Tibial nerve (tissue), 4 donors: ENCODE data around the gene SCD. TPM values are rescaled to one million over a fixed set of nuclear protein-coding genes. Genes with fewer than 3 reads are reported as not detected.

ENCODE experiments used
- DNase-seq, 2 donors: peaks; one replicate each; pipeline ENCODE4 v3.0.0-alpha.2; 2019; ENCODE audit warnings: low spot score in 2 of 2
- H3K27ac ChIP-seq, 4 donors: fragments of 200-600 bp; sonication (generic) in 3 of 4; one replicate each; pipeline ENCODE4 v1.5.1; 2017 to 2019; ENCODE audit warnings: mild to moderate bottlenecking in 1 of 4
- H3K27me3 ChIP-seq, 2 donors: fragments of 200-600 bp; sonication (generic) in 1 of 2; one replicate each; pipeline versions ENCODE4 v1.5.1 to v1.6.0; 2017 to 2019
- H3K36me3 ChIP-seq, 3 donors: fragments of 200-600 bp; sonication (generic); one replicate each; pipeline ENCODE4 v1.5.1; 2018 to 2019
- H3K4me1 ChIP-seq, 4 donors: fragments of 200-600 bp; sonication (generic) in 3 of 4; one replicate each; pipeline ENCODE4 v1.5.1; 2017 to 2019
- H3K4me3 ChIP-seq, 4 donors: fragments of 200-600 bp; sonication (generic) in 3 of 4; one replicate each; pipeline ENCODE4 v1.5.1; 2017 to 2019; ENCODE audit warnings: mild to moderate bottlenecking in 1 of 4, moderate library complexity in 1 of 4
- H3K9me3 ChIP-seq, 4 donors: fragments of 200-600 bp; sonication (generic) in 3 of 4; one replicate each; pipeline ENCODE4 v1.5.1; 2017 to 2019
- EP300 ChIP-seq, 2 donors: sonication (generic); formaldehyde crosslinking; IDR thresholded peaks; one replicate each; pipeline ENCODE4 v1.6.1; 2017; ENCODE audit warnings: antibody characterized with exemption in 2 of 2, mild to moderate bottlenecking in 1 of 2
- POLR2A ChIP-seq, 2 donors: fragments of 450-650 bp; IDR thresholded peaks; one replicate each; pipeline ENCODE4 v1.6.1; 2017; ENCODE audit warnings: antibody characterized with exemption in 2 of 2, mild to moderate bottlenecking in 2 of 2, moderate library complexity in 2 of 2
- WGBS, 2 donors: methylation state at CpG; one replicate each; pipeline ENCODE4 v1.1.5; 2018; 5-methylcytosine and 5-hydroxymethylcytosine counted together
- total RNA-seq, 4 donors: library from RNA; depleted of rRNA; stranded (reverse); fragments of >200 nt; gene quantifications; one replicate each; pipeline ENCODE4 v1.1.0, GENCODE V29; 2016
- TF ChIP-seq, protein P1 (sequence below), 5 experiments: fragments of 200-600 bp in 3 of 5; fragments of 450-650 bp in 2 of 5; sonication (generic) in 3 of 5; IDR thresholded peaks; one replicate each; pipeline ENCODE4 v1.5.1; 2016 to 2019; ENCODE audit warnings: antibody characterized with exemption in 5 of 5, mild to moderate bottlenecking in 3 of 5, moderate library complexity in 2 of 5

SCD gene
- total RNA-seq, 4 donors from 2014 or later = 118 to 500 (median 249) TPM

DNA sequence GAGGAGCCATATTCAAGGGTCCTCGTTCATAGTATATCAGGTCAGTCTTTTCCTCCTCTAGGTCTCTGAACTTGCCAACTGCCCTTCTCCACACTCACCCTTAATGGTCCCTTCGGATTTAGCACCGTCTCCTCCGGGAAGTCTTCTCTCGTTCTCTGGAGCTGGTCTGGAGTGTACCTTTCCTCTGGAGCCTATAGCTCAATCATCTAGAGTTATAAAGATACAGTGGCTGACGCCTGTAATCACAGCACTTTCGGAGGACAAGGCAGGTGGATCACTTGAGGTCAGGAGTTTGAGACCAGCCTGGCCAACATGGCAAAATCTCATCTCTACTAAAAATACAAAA lies 4.4 kb upstream of the SCD start:
- no peak overlapping the region for H3K4me3 ChIP-seq
- no peaks in the 10 kb centered on the region for H3K36me3 ChIP-seq
- H3K27me3 ChIP-seq = peaks cover 0 to 4% of the 10 kb centered on the region in 2 donors
- H3K9me3 ChIP-seq = no peaks in the 10 kb centered on the region
- TF ChIP-seq, protein P1, sequence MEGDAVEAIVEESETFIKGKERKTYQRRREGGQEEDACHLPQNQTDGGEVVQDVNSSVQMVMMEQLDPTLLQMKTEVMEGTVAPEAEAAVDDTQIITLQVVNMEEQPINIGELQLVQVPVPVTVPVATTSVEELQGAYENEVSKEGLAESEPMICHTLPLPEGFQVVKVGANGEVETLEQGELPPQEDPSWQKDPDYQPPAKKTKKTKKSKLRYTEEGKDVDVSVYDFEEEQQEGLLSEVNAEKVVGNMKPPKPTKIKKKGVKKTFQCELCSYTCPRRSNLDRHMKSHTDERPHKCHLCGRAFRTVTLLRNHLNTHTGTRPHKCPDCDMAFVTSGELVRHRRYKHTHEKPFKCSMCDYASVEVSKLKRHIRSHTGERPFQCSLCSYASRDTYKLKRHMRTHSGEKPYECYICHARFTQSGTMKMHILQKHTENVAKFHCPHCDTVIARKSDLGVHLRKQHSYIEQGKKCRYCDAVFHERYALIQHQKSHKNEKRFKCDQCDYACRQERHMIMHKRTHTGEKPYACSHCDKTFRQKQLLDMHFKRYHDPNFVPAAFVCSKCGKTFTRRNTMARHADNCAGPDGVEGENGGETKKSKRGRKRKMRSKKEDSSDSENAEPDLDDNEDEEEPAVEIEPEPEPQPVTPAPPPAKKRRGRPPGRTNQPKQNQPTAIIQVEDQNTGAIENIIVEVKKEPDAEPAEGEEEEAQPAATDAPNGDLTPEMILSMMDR (IDR thresholded peaks at IDR 0.05) = no peak
- TF ChIP-seq EP300 (IDR thresholded peaks at IDR 0.05) (no peak), POLR2A (IDR thresholded peaks at IDR 0.05) (no peak)
- no peak for DNase-seq
- WGBS, 2 donors = 81 to 82% methylated on average over 7 of the region's 7 CpGs
- H3K27ac ChIP-seq = peak overlapping the region in 3 of 4 donors; percentile 22 to 78 (median 37)
- peaks cover 0 to 49% (median 23%) of the 10 kb centered on the region in 4 donors for H3K4me1 ChIP-seq

DNA sequence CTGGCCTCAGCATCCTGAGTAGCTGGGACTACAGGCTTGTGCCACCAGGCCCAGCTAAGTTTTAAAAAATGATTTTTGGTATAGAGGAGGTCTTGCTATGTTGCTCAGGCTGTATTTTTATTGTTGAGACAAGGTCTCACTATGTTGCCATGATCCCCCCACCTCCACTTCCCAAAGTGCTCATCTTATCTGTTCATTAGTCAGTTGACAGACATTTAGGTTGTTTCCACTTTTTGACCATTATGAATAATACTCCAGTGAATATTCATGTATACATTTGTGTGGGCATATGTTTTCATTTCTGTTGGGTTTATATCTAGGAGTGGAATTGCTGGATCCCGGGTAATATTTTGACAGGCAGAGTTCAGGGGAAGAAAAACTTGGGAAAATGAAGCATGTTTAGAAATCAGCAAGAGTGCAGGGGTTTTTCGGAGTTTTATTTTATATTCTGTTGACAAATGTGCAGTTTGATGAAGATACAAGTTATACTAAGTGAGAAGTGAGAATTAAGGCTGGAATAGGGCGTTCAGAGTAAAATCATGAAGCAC lies 2.7 kb upstream of the SCD start:
- peaks cover 0 to 61% (median 19%) of the 10 kb centered on the region in 4 donors for H3K4me1 ChIP-seq
- H3K27me3 ChIP-seq = peaks cover 0 to 4% of the 10 kb centered on the region in 2 donors
- no peaks in the 10 kb centered on the region for H3K36me3 ChIP-seq
- no peaks in the 10 kb centered on the region for H3K9me3 ChIP-seq
- TF ChIP-seq POLR2A (IDR thresholded peaks at IDR 0.05) (no peak), EP300 (IDR thresholded peaks at IDR 0.05) (no peak)
- TF ChIP-seq, protein P1 (IDR thresholded peaks at IDR 0.05) = no peak
- DNase-seq = no peak
- no peak overlapping the region for H3K4me3 ChIP-seq
- WGBS, 2 donors = 61 to 64% methylated on average over 3 of the region's 3 CpGs
- no peak overlapping the region for H3K27ac ChIP-seq

DNA sequence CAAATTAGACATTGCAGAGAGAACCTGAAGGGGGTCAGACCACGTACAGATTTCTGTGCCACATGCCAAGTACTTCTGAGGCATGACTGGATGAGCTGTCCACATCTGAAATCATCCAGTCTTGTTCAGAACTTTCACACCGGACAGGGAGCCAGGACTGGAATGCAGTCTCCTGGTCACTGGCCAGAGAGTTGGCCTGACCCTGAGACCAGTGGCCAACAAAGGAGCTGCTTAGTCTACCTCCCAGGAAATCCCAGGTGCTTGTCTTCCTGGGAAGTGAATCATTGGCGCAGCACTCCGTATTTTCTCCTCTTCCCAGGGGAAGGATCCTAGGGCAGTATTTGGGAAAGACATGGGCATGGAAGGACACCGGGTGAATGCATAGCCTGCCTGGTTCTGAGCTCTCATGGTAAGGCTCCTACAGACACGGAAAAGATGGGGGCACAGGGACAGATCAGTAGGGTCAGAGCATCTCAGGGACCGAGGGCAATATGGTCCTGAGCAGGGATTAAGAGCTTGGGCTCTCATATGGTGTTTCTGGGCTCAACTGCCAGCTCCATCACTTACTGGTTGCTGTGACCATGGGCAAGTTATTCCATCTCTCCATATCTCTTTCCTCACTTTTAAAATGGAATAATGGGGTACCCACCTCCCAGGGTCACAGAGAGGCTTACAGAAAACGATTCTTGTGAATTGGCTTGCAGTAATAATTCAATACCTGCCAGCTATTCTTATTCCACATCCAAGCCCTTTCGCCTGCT lies 1.3 kb upstream of the SCD start:
- Histone ChIP-seq H3K27ac (peak overlapping the region; percentile 76 to 96 (median 93)), H3K4me3 (peak overlapping the region; percentile 60 to 91 (median 74)), H3K27me3 (peaks cover 0 to 4% of the 10 kb centered on the region in 2 donors), H3K36me3 (peaks cover 0 to 5% (median 0%) of the 10 kb centered on the region in 3 donors), H3K9me3 (no peaks in the 10 kb centered on the region), H3K4me1 (peaks cover 0 to 69% (median 13%) of the 10 kb centered on the region in 4 donors)
- no peak for DNase-seq
- TF ChIP-seq, protein P1 (IDR thresholded peaks at IDR 0.05) = no peak
- TF ChIP-seq EP300 (IDR thresholded peaks at IDR 0.05) (no peak), POLR2A (IDR thresholded peaks at IDR 0.05) (no peak)
- WGBS, 2 donors = 49 to 54% methylated on average over 9 of the region's 9 CpGs

DNA sequence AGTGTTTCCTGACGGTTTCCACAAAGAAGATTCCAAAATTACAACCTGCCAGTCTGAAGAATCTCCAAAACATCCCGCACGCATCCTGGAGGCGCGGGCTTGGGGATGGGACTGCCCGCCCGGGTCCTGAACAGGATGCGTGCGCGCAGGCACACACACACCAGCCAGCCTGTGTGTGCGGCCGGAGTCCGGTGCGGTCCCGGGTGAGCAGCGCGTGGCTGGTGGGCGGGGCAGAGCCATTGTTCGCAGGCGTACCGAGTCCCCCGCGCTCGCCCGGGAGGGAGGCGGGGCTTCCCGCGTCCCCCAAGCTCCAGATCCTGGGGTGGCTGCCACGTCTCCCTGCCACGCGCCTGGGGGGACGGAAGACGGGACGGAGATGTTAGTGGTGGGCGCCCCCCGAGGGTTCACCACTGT lies 675 bp upstream of the SCD start:
- peak in 1 of 2 donors; percentile 31 for DNase-seq
- Histone ChIP-seq H3K4me3 (peak overlapping the region; percentile 60 to 91 (median 74)), H3K27ac (peak overlapping the region; percentile 76 to 96 (median 93)), H3K27me3 (peaks cover 0 to 4% of the 10 kb centered on the region in 2 donors), H3K36me3 (peaks cover 0 to 8% (median 0%) of the 10 kb centered on the region in 3 donors), H3K4me1 (peaks cover 0 to 67% (median 11%) of the 10 kb centered on the region in 4 donors), H3K9me3 (no peaks in the 10 kb centered on the region)
- TF ChIP-seq, protein P1 (IDR thresholded peaks at IDR 0.05) = no peak
- TF ChIP-seq POLR2A (IDR thresholded peaks at IDR 0.05) = no peak
- TF ChIP-seq EP300 (IDR thresholded peaks at IDR 0.05) = peak in 1 of 2 donors; percentile 27
- whole genome bisulfite sequencing, 2 donors = 0 to 4% methylated on average over 12 to 26 of the region's 36 CpGs
